ENCODE measurements around the gene TJP1. TPM values are rescaled to one million over a fixed set of nuclear protein-coding genes. Genes with fewer than 3 reads are reported as not detected.
"Not testable (repeated sequence)": the region's sequence is repeated elsewhere in the genome, so short reads cannot be mapped to it uniquely, and the experiment has no call there.

The TJP1 gene
- total RNA-seq, 1 experiment from 2014 or later = 19.5 TPM

DNA sequence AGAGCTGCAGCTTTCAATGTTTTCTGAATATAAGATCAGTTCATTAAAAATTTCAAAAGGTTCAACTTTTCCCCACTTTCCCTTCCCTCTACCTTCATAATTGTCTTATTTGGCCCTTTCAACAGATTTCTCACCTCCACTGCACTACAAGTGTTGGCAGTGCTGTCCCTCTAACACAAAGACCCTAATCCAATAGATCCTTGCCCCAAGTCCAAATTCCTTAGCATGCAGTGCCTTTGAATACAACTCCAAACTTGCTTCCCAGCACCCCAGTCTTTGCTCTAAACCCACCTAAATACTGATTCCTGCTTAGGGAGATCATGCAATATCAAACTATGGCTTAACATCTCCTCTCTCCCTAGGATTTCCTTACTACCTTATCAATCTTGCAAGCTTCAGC is 43.9 kb downstream of the TJP1 start:
- in situ Hi-C loops (cut with HindIII; ENCODE audit: low pct_unique_long_range_greater_than_20kb, low sequenced_read_pairs) = no loop called here
- DNase-seq (ENCODE audit: low read depth, low spot score) = no peak

DNA sequence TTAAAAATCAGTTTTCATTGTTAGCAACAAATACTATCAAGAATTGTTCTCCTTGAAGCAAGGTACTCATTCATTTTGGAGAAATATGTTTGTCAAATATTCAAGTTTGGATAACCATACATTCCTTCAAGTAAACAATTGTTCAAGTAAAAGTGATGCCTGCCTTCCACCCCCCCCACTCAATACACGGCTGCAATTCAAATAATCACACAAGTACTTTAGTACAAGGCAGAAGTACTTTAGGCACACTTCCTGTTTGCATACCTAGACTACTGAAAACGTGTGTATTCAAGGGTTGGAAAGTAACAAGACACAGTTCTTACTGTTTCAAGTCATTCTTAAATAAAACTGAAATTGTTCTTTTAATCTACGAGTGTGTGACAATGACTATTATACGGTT is 45.4 kb downstream of the TJP1 start:
- no peak for DNase-seq (ENCODE audit: low read depth, low spot score)
- in situ Hi-C loops (cut with HindIII; ENCODE audit: low pct_unique_long_range_greater_than_20kb, low sequenced_read_pairs) = no loop called here

- peak; percentile 42 for DNase-seq (ENCODE audit: low read depth, low spot score)
- in situ Hi-C loops (cut with HindIII; ENCODE audit: low pct_unique_long_range_greater_than_20kb, low sequenced_read_pairs) = no loop called here
Observed at GRCh38 chr15:29774900-29775299, 47.4 kb downstream of the TJP1 start.

GRCh38 chr15:29773816-29774215 is 48.5 kb downstream of the TJP1 start:
- in situ Hi-C loops (cut with HindIII; ENCODE audit: low pct_unique_long_range_greater_than_20kb, low sequenced_read_pairs) = no loop called here
- DNase-seq (ENCODE audit: low read depth, low spot score) = no peak

DNA sequence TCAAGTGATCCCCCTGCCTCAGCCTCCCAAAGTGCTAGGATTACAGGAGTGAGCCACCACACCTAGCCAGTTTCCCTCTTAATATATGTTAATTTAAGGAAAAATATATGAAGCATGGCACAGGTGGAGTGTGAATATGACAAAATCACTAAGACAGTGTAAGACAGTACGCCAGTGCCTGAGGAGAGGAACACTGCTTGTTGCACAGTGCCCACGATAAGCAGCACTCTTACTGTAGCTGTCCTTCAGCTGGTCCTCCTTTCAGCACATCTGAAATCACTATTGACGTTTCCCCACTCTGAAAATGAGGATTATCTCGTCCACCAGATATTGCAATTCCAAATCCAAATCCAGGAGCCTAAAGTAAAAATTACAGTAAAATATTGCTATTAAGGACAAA is 49.3 kb downstream of the TJP1 start:
- DNase-seq (ENCODE audit: low read depth, low spot score) = no peak
- in situ Hi-C loops (cut with HindIII; ENCODE audit: low pct_unique_long_range_greater_than_20kb, low sequenced_read_pairs) = no loop called here

DNA sequence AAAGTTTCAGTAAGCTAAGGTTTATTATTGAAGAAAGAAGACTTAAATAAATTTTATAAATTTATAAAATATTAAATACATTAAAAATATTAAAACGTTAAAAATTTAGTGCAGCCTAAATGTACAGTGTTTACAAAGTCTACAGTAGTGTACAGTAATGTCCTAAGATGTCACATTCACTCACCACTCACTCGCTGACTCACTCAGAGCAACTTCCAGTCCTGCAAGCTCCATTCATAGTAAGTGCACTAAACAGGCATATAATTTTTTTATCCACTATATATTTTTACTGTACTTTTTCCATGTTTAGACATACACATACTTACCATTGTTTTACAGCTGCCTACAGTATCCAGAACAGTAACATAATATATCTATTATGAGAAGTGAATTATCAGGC is 51.5 kb downstream of the TJP1 start:
- in situ Hi-C loops (cut with HindIII; ENCODE audit: low pct_unique_long_range_greater_than_20kb, low sequenced_read_pairs) = no loop called here
- DNase-seq (ENCODE audit: low read depth, low spot score) = no peak

GRCh38 chr15:29765898-29766527 is 56.3 kb downstream of the TJP1 start:
- in situ Hi-C loops (cut with HindIII; ENCODE audit: low pct_unique_long_range_greater_than_20kb, low sequenced_read_pairs) = no loop called here
- no peak for DNase-seq (ENCODE audit: low read depth, low spot score)

GRCh38 chr15:29765234-29765841 is 56.9 kb downstream of the TJP1 start:
- peak; percentile 44 for DNase-seq (ENCODE audit: low read depth, low spot score)
- in situ Hi-C loops (cut with HindIII; ENCODE audit: low pct_unique_long_range_greater_than_20kb, low sequenced_read_pairs) = no loop called here

DNA sequence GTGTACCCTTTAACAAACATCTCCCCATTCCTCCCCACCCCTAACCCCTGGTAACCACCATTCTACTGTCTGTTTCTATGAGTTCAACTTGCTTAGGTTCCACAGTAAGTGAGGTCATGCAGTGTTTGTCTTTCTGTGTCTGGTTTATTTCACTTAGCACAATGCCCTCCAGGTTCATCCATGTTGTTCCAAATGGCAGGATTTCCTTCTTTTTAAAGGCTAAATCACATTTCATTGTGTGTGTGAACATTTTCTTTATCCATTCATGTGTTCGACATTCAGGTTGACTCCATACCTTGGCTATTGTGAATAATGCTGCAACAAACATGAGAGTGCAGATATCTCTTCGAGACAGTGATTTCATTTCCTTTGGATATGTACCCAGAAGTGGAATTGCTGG is 62.7 kb downstream of the TJP1 start:
- in situ Hi-C loops (cut with HindIII; ENCODE audit: low pct_unique_long_range_greater_than_20kb, low sequenced_read_pairs) = no loop called here
- DNase-seq (ENCODE audit: low read depth, low spot score) = no peak

DNA sequence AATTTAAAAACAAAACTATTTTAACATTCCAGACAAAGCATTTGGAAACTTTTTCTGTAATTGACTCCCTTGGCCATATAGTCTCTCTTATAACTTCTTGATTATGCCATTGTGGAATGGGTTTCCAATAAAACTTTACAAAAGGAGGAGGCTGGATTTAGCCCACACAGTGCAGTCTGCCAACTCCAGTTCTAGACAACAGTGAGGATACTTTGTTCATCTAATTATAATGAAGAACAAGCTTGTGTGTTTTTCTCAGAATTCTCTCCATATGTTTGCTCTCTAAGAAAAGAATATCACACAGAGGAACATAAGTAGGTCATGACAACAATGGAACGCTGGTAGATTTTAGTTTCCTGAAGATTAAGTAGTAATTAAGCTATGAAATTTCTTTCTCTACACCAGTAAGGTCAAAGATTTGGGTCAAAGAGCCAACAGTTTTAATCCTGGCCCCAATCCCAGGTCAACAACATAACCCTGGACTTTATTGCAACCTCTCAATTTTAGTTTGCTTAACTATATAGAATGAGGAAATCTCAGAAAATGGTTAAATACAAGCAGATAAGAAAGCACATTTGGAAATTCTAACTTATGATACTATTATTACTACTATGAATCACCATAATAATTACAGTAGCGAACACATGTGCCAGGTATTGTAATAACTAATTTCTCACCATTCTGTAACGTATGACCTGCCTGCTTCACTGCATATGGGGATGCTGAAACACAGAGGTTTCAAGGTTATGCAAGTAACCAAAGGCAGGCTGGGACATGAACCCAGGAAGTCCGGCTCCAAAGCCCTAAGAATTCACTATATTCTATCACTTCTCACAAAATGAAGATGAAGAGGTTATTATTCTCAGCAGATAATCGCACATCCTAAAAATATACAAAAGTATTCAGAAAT is 65.7 kb downstream of the TJP1 start:
- in situ Hi-C loops (cut with HindIII; ENCODE audit: low pct_unique_long_range_greater_than_20kb, low sequenced_read_pairs) = no loop called here
- no peak for DNase-seq (ENCODE audit: low read depth, low spot score)

DNA sequence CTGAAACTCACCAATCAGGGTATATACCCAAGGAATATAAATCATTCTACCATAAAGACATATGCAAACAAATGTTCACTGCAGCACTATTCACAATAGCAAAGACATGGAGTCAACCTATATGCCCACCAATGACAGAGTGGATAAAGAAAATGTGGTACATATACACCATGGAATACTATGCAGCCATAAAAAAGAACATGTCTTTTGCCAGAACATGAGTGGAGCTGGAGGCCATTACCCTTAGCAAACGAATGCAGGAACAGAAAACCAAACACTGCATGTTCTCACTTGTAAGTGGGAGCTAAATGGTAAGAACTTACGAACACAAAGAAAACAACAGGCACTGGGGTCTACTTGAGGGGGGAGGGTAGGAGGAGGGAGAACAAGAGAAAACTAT is 68.3 kb downstream of the TJP1 start:
- DNase-seq (ENCODE audit: low read depth, low spot score); in situ Hi-C loops (cut with HindIII; ENCODE audit: low pct_unique_long_range_greater_than_20kb, low sequenced_read_pairs): not testable (repeated sequence)

DNA sequence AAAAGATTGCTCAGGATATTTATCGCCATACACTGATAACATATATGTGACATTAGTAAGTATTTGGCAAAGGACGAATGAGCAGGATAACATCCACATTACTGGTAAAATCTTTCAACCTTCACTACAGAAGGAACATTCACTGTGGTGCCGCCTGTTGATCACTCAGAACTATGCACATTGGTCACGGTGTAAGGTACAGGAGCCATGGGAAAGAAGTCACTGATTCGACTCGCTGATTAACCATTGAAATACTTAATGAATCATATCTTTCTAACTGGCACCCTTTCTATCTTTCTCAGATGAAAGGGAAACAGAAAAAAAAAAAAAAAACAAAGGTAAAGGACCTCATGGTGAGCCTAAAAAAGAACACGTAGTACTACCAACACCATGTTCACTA is 68.8 kb downstream of the TJP1 start:
- in situ Hi-C loops (cut with HindIII; ENCODE audit: low pct_unique_long_range_greater_than_20kb, low sequenced_read_pairs) = no loop called here
- no peak for DNase-seq (ENCODE audit: low read depth, low spot score)

DNA sequence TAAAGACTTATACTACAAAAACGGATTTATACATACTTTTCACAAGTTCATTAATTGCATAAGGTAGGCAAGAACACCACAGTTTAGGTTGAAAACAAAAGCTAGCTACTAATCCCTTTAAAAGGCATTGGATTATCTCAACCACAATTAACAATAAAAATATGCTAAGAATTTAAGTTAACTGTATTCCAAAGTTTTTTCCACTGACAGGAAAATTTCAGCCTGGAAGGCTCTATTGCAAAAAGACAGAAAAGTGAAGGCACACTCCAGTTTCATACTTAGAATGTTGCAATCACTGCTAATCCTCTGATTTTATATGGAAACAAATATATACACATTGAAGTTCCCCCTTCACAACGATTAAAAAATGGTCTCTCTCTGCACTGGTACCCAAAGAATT is 71.5 kb downstream of the TJP1 start:
- no peak for DNase-seq (ENCODE audit: low read depth, low spot score)
- in situ Hi-C loops (cut with HindIII; ENCODE audit: low pct_unique_long_range_greater_than_20kb, low sequenced_read_pairs) = no loop called here

DNA sequence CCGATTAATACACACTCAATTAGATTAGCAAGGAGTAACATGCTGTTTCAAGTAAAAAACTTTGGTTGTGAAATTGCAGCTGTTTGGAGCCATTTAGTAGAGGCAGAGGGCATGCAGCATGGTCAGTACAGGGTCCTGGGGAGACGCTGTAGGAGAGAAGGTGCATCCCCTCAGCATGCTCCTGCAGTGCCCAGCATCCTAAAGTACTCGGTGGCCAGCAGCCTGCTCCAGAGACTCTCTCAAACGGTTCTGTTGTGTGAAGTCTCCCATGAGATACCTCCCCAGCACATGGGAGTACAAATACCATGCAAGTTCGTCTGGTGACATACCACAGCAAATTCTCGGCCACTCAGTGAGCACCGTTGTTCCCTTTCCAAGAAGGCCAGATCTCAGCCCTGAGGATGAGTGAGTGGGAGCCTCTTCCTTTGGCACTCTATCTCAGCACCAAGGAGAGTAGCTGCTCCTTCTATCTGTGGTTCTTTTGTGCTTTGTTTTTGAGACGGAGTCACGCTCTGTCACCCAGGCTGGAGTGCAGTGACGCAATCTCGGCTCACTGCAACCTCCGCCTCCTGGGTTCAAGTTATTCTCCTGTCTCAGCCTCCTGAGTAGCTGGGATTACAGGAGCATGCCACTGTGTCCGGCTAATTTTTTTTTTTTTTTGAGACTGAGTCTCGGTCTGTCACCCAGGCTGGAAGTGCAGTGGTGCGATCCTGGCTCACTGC is 72.7 kb downstream of the TJP1 start:
- peak; percentile 64 for DNase-seq (ENCODE audit: low read depth, low spot score)
- in situ Hi-C loops (cut with HindIII; ENCODE audit: low pct_unique_long_range_greater_than_20kb, low sequenced_read_pairs) = no loop called here

DNA sequence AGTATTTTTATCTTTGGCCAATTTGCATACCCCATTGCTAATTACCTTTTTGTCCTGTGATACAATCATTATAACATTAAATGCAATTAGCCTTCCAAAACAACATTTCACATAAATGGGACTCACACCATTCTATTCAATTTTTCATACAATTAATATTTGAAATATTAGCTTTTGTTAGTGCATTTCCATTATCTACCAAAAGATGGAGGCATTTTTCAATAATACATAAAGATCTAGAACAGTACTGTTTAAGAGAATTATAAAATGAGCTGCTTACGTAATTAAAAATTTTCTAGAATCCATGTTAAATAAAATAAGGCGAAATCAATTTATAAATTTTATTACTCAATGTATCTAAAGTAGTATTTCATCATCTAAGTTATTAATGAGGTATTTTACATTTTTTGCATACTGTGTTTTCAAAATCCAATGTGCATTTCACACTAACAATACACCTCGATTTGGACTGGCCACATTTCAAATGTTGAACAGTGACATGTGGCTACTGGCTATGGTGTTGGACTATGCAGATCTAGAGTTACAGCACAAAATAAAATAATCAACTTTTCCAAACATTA is 74.3 kb downstream of the TJP1 start:
- peak; percentile 56 for DNase-seq (ENCODE audit: low read depth, low spot score)
- in situ Hi-C loops (cut with HindIII; ENCODE audit: low pct_unique_long_range_greater_than_20kb, low sequenced_read_pairs) = no loop called here

DNA sequence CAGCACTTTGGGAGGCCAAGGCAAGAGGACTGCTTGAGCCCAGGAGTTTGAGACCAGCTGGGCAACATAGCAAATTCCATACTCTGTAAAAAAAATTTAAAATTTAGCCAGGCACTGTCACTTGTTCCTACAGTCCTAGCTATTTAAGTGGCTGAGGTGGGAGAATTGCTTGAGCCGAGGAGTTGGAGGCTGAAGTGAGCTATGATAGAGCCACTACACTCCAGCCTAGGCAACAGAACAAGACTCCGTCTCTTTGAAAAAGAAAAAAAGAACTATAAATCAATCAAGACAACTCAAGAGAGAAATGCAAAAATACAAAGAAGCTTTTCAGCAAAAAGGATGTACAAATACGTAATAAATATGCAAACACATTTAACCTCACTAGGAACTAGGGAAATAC is 78.8 kb downstream of the TJP1 start:
- DNase-seq (ENCODE audit: low read depth, low spot score) = no peak
- in situ Hi-C loops (cut with HindIII; ENCODE audit: low pct_unique_long_range_greater_than_20kb, low sequenced_read_pairs) = no loop called here

DNA sequence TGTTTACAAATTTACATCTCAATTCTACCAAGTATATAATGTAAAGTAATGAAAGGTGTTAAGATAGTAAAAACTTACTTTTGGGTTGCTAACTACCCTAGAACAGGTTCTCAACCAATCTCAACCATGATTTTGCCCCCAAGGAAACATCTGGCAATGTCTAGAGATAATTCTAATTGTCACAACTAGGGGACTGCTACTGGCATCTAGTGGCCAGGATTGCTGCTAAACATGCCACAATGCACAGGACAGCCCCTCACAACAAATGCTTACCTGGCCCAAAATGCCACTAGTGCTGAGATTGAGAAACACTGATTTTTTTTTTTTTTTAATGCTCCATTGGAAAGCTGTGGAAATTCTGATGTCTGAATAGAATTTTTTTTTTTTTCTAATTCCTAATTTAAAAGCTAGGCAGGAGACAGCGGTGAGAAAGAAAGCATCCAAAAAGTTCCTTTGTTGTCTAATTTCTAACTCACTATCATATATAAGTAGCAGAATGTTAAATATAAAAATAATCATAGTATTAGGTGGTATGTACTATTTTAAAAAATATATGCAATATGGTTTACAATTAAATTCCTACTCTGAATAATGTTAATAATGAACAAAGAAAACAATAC is 81.5 kb downstream of the TJP1 start:
- in situ Hi-C loops (cut with HindIII; ENCODE audit: low pct_unique_long_range_greater_than_20kb, low sequenced_read_pairs) = no loop called here
- DNase-seq (ENCODE audit: low read depth, low spot score) = peak; percentile 18

GRCh38 chr15:29736744-29737020 is 85.6 kb downstream of the TJP1 start:
- DNase-seq (ENCODE audit: low read depth, low spot score) = no peak
- in situ Hi-C loops (cut with HindIII; ENCODE audit: low pct_unique_long_range_greater_than_20kb, low sequenced_read_pairs) = no loop called here

Measured in SK-MEL-5 (cell line).